Erythroblast (primary cell): ENCODE results near the gene FMO4.
"Not testable (repeated sequence)": the region's sequence is repeated elsewhere in the genome, so short reads cannot be mapped to it uniquely, and the experiment has no call there.

ENCODE experiments used
- DNase-seq, 2 experiments: peaks; one replicate each; lab custom pipeline; 2025; lab: John Stamatoyannopoulos, UW
- GATA1 ChIP-seq: IDR thresholded peaks from 2 replicates; pipeline ENCODE4 v1.6.1; 2011; ENCODE audit warnings: low read depth, mild to moderate bottlenecking, control low read depth, low read length, moderate library complexity
- POLR2A ChIP-seq: IDR thresholded peaks from 2 replicates; pipeline ENCODE4 v1.6.1; 2011; ENCODE audit warnings: mild to moderate bottlenecking, low read length

FMO4 gene

DNA sequence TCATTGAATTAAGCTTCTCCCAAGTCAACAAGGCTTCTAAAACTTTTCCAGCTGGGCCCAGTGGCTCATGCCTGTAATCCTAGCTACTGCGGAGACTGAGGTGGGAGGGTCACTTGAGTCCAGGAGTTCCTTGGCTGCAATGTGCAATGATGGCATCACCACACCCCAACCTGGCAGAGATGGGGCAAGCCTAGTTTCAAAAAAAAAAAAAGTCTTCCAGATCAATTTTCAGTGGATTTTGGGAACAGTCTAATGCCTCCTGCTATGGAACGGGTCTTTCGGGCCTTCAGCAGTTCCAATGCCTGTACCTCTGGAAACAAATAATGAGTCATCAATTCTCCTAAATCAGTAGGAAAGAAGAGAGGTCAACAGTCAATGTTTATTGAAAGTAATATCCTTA lies 38.0 kb downstream of the FMO4 start:
- TF ChIP-seq POLR2A (no peak), GATA1 (no peak)
- no peak for DNase-seq

DNA sequence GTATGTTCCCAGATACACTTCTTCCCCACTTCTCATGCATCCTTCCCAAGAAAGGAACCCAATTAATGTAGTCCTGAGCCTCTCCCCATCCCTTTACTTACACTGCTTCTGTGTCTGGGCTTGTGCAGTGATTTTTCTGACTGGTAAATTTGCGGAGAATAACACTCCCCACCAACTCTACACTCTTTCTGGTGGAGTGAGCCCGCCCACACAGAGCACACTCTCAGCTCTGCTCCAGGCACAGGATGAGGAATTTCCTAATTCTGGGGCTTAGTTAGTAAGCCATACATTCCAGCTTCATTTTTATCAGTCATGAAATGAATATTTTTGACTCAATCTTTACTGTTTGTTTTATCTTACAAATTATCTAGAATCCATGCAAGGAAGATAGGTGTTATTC lies 38.6 kb downstream of the FMO4 start:
- DNase-seq = no peak
- TF ChIP-seq POLR2A (no peak), GATA1 (no peak)

DNA sequence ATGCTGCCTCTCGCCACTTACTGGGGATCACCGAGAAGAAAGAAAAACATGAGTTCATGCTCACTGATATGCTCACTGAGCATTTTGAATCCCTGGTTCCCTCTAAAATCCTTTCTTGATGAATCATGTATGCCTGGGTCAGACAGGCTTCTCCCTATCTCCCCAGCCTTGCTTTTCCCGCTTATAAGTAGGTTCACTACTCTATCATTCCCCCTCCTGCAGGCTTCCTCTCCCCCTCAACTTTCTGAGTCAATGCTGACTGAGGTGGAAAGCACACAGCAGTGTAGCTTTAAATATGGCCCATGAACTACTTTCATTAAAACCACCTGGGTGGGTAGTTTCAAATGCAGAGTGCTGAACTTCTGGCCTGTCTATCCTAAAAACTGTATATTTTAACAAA lies 41.7 kb downstream of the FMO4 start:
- DNase-seq = no peak
- TF ChIP-seq GATA1 (no peak), POLR2A (no peak)

DNA sequence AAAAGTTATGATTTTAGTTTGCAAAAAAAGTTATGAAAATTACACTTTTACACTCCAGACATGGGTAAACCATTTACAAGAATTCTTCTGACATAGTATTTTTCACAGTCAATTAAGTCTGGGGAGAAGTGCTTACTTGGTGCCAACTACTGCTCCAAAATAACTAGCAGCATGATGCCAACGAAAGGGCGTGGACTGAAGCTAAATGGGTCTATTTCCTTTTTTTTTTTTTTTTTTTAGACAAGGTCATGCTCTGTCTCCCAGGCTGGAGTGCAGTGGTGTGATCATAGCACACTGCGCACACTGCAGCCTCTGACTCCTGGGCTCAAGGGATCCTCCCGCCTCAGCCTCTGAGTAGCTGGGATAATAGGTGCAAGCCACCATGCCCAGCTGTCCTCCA lies 43.2 kb downstream of the FMO4 start:
- DNase-seq = no peak
- TF ChIP-seq GATA1 = no peak
- no peak for TF ChIP-seq POLR2A

DNA sequence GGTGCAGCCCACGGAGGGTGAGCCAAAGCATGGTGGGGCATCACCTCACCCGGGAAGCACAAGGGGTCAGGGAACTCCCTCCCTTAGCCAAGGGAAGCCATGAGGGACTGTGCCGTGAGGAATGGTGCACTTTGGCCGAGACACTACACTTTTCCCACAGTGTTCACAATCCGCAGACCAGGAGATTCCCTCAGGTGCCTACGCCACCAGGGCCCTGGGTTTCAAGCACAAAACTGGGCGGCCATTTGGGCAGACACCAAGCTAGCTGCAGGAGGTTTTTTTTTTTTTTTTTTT lies 45.3 kb downstream of the FMO4 start:
- DNase-seq = not testable (repeated sequence)

DNA sequence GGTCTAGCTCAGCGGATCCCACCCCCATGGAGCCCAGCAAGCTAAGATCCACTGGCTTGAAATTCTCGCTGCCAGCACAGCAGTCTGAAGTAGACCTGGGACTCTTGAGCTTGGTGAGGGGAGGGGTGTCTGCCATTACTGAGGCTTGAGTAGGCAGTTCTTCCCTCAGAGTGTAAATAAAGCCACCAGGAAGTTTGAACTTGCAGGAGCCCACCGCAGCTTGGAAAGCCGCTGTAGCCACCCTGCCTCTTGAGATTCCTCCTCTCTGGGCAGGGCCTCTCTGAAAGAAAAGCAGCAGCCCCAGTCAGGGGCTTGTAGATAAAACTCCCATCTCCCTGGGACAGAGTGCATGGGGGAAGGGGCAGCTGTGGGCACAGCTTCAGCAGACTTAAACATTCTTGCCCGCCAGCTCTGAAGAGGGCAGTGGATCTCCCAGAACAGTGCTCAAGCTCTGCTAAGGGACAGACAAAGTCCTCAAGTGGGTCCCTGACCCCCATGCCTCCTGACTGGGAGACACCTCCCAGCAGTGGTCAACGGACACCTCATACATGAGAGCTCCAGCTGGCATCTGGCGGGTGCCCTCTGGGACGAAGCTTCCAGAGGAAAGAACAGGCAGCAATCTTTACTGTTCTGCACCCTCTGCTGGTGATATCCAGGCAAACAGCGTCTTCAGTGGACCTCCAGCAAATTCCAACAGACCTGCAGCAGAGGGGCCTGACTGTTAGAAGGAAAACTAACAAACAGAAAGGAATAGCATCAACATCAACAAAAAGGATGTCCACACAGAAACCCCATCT lies 45.9 kb downstream of the FMO4 start:
- not testable (repeated sequence) for DNase-seq

DNA sequence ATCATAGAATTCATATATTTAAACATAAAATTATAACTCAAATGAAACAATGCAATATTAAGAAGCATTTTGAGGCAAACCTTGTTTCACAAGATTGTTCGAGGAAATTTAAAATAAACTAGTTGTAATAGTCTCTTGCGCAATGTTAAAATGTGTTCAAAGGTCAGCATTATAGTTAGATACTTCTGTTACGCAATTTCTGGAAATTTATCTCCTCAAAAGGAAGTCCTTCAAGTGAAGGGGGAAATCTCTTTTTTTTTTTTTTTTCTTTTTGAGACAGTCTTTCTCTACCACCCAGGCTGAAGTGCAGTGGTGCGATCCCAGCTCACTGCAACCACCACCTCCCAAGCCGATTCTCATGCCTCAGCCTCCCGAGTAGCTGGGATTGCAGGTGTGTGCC lies 52.1 kb downstream of the FMO4 start:
- no peak for DNase-seq

DNA sequence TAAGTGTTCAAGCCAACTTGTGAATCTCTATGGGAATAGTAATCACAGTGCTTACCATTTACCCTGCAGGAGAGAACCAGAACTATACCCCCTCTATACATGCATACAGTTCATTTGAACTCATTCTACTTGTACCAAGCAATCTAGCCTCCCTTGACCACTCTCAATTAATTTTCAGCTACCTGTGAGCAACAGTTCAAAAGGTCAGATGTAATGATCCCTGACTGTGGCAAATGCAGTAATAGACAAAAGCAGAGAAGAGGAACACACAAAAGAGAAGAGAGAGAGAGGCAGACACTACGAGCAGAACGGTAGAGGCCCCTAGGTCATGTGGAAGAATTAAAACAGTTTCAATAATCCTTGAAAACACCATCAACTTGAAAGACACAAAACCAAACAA lies 52.8 kb downstream of the FMO4 start:
- TF ChIP-seq GATA1 = no peak
- no peak for TF ChIP-seq POLR2A
- no peak for DNase-seq

More for the DNA sequence above, 52.1 kb downstream of the FMO4 start:
- no peak for TF ChIP-seq POLR2A
- no peak for TF ChIP-seq GATA1

DNA sequence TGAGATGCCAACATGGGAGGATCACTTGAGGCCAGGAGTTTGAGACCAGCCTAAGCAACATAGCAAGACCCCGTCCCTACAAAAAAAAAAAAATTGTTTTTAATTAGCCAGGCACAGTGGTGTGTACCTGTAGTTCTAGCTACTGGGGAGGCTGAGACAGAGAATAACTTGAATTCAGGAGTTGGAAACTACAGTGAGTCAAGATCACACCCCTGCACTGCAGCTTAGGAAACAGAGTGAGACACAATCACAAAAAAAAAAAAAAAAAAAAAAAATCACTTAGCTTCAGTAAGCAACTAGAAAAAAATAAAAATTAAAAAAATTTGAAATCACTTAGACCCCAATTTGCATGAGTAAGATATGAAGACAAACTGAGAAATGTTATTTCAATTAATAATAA lies 53.5 kb downstream of the FMO4 start:
- DNase-seq = no peak
- no peak for TF ChIP-seq GATA1
- no peak for TF ChIP-seq POLR2A

DNA sequence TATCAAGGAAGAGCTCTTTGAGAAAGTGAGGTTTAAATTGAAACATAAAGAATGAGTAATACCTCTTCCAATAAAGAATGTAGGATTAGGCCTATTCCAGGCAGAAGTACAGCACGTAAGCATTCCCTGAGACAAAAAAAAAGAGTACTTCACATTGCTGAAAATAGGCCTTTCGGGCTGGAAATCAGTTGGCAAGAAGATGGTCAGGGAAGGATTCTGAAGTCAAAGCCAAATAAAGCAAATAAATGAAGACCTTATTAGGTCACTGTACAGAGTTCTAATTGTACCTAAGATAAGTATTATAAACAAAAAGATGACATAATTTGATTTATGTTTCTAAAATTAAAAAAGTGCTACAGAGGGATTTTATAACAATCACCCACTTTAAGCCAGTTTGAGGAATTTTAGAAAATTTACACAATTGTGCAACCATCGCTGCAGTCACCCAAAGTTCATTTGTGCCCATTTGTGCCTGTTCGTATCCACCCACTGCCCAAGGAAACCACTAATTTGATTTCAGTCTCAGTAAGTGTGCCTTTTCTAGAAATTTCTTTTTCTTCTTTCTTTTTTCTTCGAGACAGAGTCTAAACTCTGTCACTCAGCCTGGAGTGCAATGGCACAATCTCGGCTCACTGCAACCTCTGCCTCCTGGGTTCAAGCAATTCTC lies 58.6 kb downstream of the FMO4 start:
- no peak for DNase-seq
- TF ChIP-seq POLR2A = no peak
- TF ChIP-seq GATA1 = no peak

DNA sequence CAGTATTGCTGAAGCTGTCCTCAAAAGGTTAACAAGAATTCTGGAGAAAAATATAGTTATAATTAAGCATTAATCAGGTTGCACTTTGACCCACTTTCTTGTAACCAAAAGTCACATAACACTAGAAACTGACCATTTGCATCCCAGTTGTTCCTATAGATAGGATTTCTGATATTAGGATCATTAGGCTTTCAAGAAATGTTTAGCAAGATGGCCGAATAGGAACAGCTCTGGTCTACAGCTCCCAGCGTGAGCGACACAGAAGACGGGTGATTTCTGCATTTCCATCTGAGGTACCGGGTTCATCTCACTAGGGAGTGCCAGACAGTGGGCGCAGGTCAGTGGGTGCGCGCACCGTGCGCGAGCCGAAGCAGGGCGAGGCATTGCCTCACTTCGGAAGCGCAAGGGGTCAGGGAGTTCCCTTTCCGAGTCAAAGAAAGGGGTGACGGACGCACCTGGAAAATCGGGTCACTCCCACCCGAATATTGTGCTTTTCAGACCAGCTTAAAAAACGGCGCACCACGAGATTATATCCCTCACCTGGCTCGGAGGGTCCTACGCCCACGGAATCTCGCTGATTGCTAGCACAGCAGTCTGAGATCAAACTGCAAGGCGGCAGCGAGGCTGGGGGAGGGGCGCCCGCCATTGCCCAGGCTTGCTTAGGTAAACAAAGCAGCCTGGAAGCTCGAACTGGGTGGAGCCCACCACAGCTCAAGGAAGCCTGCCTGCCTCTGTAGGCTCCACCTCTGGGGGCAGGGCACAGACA lies 59.6 kb downstream of the FMO4 start:
- not testable (repeated sequence) for DNase-seq

DNA sequence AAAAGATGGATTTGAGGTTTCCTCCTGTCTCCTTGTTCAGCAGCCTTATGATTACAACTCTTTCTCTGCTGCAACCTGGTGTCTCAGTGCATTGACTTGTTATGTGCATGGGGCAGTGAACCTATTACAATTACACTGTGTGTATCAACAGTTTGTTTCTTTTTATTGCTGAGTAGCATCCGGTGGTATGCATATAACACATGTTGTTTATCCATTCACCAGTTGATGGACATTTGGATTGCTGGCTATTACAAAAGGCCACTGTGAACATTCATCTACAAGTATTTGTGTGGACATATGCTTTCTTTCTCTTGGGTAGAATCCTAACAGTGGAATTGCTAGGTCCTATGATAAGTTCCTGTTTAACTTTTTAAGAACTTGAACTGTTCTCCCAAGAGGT lies 65.9 kb downstream of the FMO4 start:
- TF ChIP-seq GATA1 (no peak), POLR2A (no peak)
- no peak for DNase-seq

DNA sequence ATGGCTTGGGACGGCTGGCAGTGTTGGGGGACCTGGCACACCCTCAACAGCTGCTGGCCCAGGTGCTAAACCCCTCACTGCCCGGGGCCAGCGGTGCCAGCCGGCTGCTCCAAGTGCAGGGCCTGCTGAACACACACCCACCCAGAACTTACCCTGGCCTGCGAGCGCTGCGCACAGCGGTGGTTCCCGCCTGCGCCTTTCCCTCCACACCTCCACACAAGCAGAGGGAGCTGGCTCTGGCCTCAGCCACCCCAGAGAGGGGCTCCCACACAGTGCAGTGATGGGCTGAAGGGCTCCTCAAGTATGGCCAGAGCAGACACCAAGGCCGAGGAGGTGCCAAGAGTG lies 67.9 kb downstream of the FMO4 start:
- TF ChIP-seq POLR2A (no peak), GATA1 (no peak)
- no peak for DNase-seq

DNA sequence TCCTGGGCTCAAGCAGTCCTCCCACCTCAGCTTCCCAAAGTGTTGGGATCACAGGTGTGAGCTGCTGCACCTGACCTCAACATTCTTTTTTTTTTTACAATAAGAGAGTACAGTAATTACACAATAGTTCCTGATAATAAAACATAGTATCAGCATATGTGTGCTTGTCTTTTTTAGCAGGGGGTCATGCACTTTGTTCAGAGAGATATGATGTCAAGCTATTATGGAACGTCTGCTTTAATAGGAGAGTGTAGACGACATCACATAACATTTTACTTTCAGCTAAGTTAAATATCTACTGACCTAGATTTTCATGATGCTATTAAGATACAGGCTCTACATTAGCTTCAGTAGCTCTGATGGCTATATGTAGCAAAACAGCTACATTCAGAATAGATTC lies 70.5 kb downstream of the FMO4 start:
- no peak for DNase-seq
- TF ChIP-seq GATA1 (no peak), POLR2A (no peak)

DNA sequence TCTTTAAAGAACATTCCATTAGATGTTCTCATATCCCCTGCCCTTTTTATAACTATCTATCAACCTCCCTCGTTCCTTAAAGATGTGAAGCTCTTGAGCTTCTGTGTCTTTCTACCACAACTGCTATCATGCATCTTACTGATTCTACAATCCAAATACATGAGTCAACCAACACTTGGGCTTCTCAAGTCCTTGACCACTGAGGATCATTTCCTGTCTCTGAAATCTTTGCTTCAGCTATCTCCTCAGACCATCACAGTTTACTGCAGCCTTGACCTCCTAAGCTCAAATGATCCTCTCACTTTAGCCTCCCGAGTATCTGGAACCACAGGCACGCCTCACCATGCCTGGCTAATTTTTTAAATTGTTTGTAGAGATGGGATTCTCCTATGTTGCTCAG lies 75.2 kb downstream of the FMO4 start:
- TF ChIP-seq POLR2A (no peak), GATA1 (no peak)
- DNase-seq = no peak

DNA sequence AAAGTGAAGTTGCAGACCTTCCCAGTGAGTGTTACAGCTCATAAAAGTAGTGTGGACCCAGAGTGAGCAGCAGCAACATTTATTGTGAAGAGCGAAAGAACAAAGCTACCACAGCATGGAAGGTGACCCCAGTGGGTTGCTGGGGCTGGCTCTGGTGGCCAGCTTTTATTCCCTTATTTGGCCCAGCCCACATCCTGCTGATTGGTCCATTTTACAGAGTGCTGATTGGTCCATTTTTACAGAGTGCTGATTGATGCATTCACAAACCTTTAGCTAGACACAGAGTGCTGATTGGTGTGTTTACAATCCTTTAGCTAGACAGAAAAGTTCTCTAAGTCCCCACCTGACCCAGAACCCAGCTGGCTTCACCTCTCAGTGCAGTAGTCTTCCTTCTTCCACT lies 76.8 kb downstream of the FMO4 start:
- not testable (repeated sequence) for DNase-seq
